ENCODE measurements around the gene ANKS1B. TPM values are rescaled to one million over a fixed set of nuclear protein-coding genes. Genes with fewer than 3 reads are reported as not detected.

ANKS1B gene
- total and polyA plus RNA-seq, 4 donors: 0.03 to 3.4 (median 0.53) TPM

GRCh38 chr12:99352269-99352668, 632.5 kb downstream of the ANKS1B start (continued):
- no peak for TF ChIP-seq REST (IDR thresholded peaks at IDR 0.05)

- no peaks in the 10 kb centered on the region for H3K36me3 ChIP-seq (ENCODE audit: control insufficient read depth in 4 of 4, insufficient read depth in 3 of 4, low read depth in 1 of 4, low read length in 3 of 4)
- TF ChIP-seq EGR1 (IDR thresholded peaks at IDR 0.05; ENCODE audit: low read depth in 2 of 2) (no peak), FOXA1 (IDR thresholded peaks at IDR 0.05) (no peak), GABPA (IDR thresholded peaks at IDR 0.05 in 1 of 2, conservative IDR thresholded peaks at IDR 0.05 in 1 of 2) (no peak), RXRA (IDR thresholded peaks at IDR 0.05) (no peak), FOXA2 (IDR thresholded peaks at IDR 0.05) (no peak), HNF4G (IDR thresholded peaks at IDR 0.05) (no peak), JUND (IDR thresholded peaks at IDR 0.05) (no peak), HNF4A (conservative IDR thresholded peaks at IDR 0.05) (no peak), NR2F2 (IDR thresholded peaks at IDR 0.05) (no peak), RAD21 (IDR thresholded peaks at IDR 0.05) (no peak)
- TF ChIP-seq, protein P1, sequence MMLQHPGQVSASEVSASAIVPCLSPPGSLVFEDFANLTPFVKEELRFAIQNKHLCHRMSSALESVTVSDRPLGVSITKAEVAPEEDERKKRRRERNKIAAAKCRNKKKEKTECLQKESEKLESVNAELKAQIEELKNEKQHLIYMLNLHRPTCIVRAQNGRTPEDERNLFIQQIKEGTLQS (IDR thresholded peaks at IDR 0.05): no peak
- no peaks in the 10 kb centered on the region for H3K9me3 ChIP-seq (ENCODE audit: control insufficient read depth in 4 of 4, low read length in 3 of 4)
- H3K4me3 ChIP-seq (ENCODE audit: low read depth in 1 of 3, low read length in 3 of 3): no peak overlapping the region
- no peak for DNase-seq (ENCODE audit: low spot score)
- H3K27ac ChIP-seq (ENCODE audit: low read depth in 1 of 2, low read length in 2 of 2): no peak overlapping the region
- H3K4me1 ChIP-seq (ENCODE audit: control insufficient read depth in 4 of 4, insufficient read depth in 4 of 4, low read length in 3 of 4): no peaks in the 10 kb centered on the region
- peaks cover 0 to 3% (median 0%) of the 10 kb centered on the region in 4 donors for H3K27me3 ChIP-seq (ENCODE audit: control insufficient read depth in 4 of 4, insufficient read depth in 4 of 4, low read length in 3 of 4)
- H3K9ac ChIP-seq (ENCODE audit: low read depth in 1 of 2, low read length in 2 of 2): no peak overlapping the region
Observed at GRCh38 chr12:99343960-99344359, 640.8 kb downstream of the ANKS1B start.

GRCh38 chr12:99339663-99340062, 645.1 kb downstream of the ANKS1B start:
- Histone ChIP-seq H3K4me1 (ENCODE audit: control insufficient read depth in 4 of 4, insufficient read depth in 4 of 4, low read length in 3 of 4) (no peaks in the 10 kb centered on the region), H3K27me3 (ENCODE audit: control insufficient read depth in 4 of 4, insufficient read depth in 4 of 4, low read length in 3 of 4) (no peaks in the 10 kb centered on the region), H3K36me3 (ENCODE audit: control insufficient read depth in 4 of 4, insufficient read depth in 3 of 4, low read depth in 1 of 4, low read length in 3 of 4) (no peaks in the 10 kb centered on the region), H3K9ac (ENCODE audit: low read depth in 1 of 2, low read length in 2 of 2) (no peak overlapping the region), H3K9me3 (ENCODE audit: control insufficient read depth in 4 of 4, low read length in 3 of 4) (no peaks in the 10 kb centered on the region), H3K4me3 (ENCODE audit: low read depth in 1 of 3, low read length in 3 of 3) (no peak overlapping the region), H3K27ac (ENCODE audit: low read depth in 1 of 2, low read length in 2 of 2) (no peak overlapping the region)
- TF ChIP-seq, protein P1 (IDR thresholded peaks at IDR 0.05): no peak
- TF ChIP-seq HNF4G (IDR thresholded peaks at IDR 0.05) (no peak), MAX (IDR thresholded peaks at IDR 0.05) (no peak), TAF1 (conservative IDR thresholded peaks at IDR 0.05) (no peak), SP1 (IDR thresholded peaks at IDR 0.05) (no peak), JUND (IDR thresholded peaks at IDR 0.05) (no peak), YY1 (IDR thresholded peaks at IDR 0.05) (no peak), CTCF (IDR thresholded peaks at IDR 0.05; ENCODE audit: low read depth, low read length, missing input control) (no peak)
- TF ChIP-seq, protein P2, sequence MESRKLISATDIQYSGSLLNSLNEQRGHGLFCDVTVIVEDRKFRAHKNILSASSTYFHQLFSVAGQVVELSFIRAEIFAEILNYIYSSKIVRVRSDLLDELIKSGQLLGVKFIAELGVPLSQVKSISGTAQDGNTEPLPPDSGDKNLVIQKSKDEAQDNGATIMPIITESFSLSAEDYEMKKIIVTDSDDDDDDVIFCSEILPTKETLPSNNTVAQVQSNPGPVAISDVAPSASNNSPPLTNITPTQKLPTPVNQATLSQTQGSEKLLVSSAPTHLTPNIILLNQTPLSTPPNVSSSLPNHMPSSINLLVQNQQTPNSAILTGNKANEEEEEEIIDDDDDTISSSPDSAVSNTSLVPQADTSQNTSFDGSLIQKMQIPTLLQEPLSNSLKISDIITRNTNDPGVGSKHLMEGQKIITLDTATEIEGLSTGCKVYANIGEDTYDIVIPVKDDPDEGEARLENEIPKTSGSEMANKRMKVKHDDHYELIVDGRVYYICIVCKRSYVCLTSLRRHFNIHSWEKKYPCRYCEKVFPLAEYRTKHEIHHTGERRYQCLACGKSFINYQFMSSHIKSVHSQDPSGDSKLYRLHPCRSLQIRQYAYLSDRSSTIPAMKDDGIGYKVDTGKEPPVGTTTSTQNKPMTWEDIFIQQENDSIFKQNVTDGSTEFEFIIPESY (IDR thresholded peaks at IDR 0.05): no peak
- 90% methylated on average over 3 of the region's 3 CpGs for WGBS
- DNase-seq (ENCODE audit: low spot score): no peak
